Cardiac ventricle fibroblast (primary cell): ENCODE measurements around the gene COL24A1. TPM values are rescaled to one million over a fixed set of nuclear protein-coding genes. Genes with fewer than 3 reads are reported as not detected.

ENCODE experiments used
- total RNA-seq: library from RNA; depleted of rRNA; stranded (reverse); fragments of >200 nt; gene quantifications from 2 replicates; pipeline ENCODE4 v1.2.3, GENCODE V29; 2015

The COL24A1 gene
- total RNA-seq = 0.62 and 1.3 TPM in 2 replicates

DNA sequence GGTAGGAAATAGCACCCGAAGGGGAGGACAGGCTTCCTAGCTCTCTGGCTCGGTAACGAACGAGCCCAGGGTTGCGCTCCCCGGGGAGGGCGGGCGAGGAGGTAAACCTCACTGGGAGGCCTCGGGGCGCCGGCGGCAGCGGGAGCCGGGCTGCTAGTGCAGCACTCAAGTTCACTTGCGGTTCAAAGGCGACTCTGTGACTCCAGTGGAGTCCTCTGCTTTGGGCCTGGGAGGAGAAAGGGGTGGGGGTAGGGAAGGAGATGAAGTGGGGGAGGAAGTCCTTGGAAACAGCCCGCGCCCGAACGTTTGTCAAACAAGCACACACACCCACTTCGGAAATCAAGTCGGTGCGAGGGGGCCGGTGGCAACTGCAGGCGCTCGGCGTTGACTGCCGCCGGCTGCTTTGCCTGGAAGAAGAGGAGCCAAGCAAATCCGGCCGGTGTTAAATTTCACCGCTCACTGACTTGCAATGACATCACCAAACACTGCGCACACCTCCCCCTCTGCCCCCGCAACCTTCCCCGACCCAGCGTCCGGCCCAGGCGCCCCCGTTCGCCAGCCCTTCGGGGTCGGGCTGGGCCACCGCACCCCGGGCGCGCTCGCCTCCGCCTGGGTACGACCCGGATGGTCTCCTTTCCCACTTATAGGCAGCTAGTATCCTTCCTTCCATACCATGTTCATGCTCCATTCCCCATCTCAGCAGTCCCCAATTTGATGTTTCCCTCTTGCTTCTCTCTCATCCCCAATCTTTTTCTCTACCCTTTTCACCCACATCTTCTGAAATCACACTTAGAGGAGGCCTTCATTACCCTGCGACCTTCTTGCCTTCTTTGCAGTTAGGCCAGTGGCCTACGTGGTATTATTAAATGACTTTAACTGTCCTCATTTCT lies at the start of gene COL24A1:
Gene COL24A1 (minus strand): TSS at position 207 of the 890 bp plus-strand sequence. CDS start 376 bp downstream, outside the sequence.

GRCh38 chr1:85707990-85708828 lies 448.4 kb downstream of the COL24A1 start, which contains the start of gene ZNHIT6:
Gene ZNHIT6, minus strand, starts transcription at chr1:85708433. Its CDS starts 149 bp downstream, at chr1:85708284.

Other genes starting within 250 kb of the COL24A1 start
- gene ODF2L, start 239.6 kb upstream of the COL24A1 start, total RNA-seq = 9.4 and 14.1 TPM in 2 replicates